Activated naive CD4-positive, alpha-beta T cell treated with anti-CD3 and anti-CD28 coated beads, Interleukin-2, amount 50 U/mL, for 16 hours (primary cell): ENCODE results near the gene CPLX1.
"Not testable (repeated sequence)": the region's sequence is repeated elsewhere in the genome, so short reads cannot be mapped to it uniquely, and the experiment has no call there.

ENCODE experiments used
- DNase-seq: peaks from one replicate; pipeline ENCODE4 v3.0.0-alpha.2; 2020

Gene CPLX1

DNA sequence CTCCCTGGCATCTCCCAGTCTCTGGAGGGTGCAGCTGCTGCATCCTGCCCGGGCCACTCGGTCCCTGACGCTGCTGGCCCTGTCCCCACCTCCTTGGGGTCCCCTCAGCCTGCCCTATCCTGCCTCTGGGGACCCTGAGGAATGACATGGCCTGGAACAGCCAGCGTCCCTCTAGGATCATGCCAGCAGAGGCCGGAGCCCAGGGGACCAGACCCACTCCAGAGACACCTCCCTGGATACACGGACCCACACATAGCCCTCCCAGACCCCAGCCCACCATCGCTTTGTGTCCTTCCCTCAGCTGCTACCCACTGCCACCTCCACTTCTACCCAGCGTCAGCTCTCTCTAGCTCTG is 35.5 kb downstream of the CPLX1 start:
- DNase-seq = no peak

DNA sequence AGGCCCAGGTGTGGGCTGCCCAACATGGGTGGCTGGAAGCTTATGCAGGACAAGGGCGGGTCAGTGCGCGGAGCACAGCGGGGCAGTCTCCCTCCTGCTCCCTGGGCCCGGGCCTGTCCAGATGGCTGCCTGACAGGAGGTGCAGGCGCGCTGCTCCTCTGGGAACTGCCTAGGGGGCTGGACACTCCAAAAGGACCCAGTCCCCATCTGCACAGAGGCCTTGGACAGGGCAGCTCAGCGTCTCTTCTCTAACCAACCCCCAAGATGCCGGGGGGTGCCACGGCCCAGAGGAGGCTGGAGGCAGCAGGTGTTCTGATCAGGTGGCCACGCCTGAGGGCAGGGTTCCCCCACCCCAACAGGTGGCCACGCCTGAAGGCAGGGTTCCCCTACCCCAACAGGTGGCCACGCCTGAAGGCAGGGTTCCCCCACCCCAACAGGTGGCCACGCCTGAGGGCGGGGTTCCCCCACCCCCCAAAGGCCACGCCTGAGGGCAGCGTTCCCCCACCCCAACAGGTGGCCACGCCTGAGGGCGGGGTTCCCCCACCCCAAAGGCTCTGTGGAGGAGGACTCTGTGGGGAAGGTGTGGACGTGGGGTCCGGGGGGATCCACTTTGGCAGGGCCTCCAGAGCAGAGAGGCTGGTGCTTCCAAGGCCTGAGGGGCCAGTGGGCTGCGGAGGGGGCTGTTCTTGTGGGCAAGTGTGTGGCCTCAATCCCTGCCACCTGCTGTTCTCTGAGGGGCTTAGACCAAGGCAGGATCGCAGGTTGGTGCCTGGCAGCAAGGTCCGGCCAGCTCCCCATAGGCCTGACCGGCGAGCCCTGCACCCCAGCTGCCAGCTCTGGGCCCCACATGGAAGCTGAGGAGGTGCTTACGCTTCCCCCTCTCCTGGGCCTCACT is 36.1 kb downstream of the CPLX1 start:
- DNase-seq = no peak

DNA sequence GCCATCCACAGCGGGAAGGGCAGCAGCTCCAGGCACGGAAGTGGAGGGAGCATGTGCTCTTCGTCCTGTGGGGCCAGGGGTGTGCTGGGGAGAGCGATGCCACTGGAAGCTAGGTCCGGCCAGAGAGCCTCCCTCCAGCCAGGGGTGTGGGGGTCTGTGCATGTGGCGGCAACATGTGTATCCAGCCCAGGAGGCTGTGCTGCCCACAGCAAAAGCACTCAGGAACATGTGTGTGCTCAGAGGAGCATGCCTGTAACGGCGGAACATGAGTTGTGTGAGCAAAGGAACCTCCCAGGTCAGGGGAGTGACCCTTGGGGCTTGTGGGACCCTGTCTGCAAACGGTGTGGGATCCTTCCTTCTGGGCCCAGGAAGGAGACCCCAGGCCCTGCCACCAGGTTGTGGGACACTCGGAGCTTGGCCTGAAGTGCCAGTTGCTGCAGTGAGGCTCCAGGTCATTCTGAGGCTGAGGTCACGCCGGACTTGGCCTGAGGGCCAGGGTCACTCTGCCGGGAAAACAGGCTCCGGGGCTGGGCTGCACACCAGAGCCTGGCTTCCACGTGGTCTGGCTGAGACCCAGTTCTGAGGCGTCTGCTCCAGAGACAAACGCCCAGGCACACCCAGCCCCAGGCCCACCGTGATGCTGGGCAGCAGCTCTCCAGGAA is 37.2 kb downstream of the CPLX1 start:
- no peak for DNase-seq

DNA sequence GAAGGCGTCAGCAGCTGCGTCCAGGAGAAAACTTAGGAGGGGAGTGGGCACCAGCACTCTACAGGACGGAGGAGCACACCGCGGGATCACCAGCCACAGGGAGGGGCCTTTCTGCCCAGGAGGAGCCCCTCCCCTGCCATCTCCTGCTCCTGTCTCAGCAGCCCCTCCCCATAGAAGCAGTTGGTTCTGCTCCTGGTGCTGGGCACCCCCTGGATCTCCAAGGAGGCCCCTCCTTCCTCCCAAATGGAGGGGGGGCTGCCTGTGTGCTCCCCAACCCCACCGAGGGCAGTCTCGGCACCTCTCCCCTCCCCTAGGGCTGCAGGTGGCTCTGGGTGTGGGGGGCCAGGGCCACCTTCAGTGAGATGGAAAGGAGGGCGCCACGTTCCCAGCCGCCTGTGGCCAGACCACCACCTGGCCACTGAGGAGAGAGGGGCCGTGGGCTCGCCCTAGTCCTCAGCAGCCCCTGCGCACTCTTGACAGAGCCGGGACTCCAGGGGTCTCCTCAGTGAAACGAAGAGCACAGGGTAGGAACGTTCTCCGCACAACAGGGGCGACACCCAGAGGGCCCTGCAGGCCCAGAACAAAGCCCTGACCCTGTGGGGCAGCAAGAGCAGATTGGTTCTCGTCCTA is 37.8 kb downstream of the CPLX1 start:
- DNase-seq = no peak

GRCh38 chr4:787561-787981 is 38.4 kb downstream of the CPLX1 start:
- DNase-seq = no peak

GRCh38 chr4:786861-787300 is 39.0 kb downstream of the CPLX1 start:
- DNase-seq = no peak

DNA sequence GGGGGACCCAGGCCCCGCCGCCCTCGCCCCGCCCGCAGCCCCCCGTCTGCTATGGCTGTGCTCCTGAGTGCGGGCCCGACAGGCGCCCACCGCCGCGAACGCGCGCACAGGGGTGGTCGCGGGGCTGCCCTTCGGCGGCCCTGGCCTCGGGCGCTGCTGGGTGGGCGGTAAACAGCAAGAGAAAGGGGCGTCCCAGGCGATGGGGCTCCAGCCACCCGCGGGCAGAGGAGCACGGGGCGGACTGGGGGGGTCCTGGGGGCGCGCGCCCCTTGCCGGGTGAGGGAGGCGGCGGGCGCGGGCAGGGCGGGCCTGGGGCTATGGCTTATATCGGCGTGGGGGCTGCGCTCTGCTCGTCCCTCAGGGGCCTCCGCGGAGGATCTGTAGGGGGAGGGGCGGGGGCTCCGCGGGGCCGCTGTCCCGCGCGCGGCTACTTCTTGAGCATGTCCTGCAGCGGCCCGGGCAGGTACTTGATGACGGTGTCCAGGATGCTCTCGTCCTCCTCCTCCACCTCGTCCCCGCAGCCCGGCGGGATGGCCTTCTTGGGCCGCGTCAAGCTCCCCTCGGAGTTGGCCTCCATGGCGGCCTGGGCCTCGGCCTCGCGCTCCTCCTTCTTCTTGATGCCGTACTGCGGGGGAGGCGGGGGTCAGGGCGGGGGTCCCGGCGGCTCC is 39.7 kb downstream of the CPLX1 start:
- DNase-seq = no peak

- no peak for DNase-seq
Observed at GRCh38 chr4:785332-786073, 40.4 kb downstream of the CPLX1 start.

GRCh38 chr4:784401-785331 is 41.3 kb downstream of the CPLX1 start:
- DNase-seq = no peak

DNA sequence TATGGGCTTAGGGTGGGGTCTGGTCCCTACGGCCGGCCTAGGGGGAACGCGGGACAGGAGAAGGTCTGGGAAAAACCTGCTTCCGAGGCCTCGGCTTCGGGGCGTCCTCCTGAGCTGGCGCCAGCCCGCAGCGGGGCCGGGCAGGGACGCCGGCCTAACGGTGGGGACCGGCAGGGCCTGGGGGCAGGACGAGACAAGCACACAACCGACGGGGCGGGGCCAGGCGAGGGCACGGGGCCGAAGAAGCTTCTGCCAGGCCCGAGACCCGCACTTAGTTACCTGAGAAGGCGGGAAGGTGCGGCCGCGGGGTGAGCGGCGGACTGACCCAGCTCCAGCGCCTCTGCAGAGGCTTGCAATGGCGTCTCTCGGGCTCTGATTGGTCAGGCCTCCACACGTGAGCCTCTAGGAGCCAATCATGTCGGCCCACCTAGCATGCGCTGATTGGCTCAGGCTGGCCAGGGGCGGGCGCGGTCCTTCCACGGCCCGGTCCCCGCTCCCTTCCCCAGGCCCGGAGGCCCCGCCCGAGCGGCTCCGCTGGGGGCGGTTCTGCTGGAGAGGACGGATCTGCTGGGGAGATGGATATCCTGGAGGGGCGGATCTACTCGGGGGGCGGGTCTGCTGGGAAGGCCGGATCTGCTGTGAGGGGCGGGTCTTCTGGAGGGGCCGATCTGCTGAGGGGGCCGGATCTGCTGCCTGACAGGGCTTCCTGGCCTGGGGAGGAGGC is 44.3 kb downstream of the CPLX1 start:
- peak; percentile 99 for DNase-seq

- no peak for DNase-seq
Observed at GRCh38 chr4:780716-781492, 45.0 kb downstream of the CPLX1 start.

DNA sequence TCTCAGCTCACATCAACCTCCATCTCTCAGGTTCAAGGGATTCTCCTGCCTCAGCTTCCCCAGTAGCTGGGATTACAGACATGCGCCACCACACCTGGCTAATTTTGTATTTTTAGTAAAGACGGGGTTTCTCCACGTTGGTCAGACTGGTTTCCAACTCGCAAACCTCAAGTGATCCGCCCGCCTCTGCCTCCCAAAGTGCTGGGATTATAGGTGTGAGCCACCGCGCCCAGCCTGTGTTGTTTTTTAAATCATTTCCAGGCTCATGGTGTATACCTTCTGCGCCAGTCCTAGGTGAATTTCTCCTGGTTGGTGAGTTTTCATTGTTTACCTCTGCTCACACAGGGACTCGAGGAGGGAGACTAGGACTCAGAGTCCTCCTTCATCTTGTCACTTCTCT is 45.7 kb downstream of the CPLX1 start:
- not testable (repeated sequence) for DNase-seq

DNA sequence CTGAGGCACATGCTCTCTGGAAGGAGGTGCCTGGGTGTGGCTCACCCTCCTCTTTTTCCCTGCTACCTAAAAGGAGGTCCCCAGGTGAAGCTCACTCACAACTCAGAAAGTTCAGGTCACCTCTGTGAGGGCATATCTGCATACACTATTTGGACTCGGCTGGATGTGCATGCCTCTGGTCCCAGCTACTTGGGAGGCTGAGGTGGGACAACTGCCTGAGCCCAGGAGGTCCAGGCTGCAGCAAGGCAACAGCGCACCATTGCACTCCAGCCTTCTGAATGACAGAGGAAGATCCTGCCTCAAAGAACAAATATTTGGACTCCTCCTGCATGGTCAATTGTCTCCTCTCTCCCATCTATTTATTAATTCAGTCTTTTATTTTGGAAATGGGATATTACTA is 46.4 kb downstream of the CPLX1 start:
- DNase-seq = no peak

DNA sequence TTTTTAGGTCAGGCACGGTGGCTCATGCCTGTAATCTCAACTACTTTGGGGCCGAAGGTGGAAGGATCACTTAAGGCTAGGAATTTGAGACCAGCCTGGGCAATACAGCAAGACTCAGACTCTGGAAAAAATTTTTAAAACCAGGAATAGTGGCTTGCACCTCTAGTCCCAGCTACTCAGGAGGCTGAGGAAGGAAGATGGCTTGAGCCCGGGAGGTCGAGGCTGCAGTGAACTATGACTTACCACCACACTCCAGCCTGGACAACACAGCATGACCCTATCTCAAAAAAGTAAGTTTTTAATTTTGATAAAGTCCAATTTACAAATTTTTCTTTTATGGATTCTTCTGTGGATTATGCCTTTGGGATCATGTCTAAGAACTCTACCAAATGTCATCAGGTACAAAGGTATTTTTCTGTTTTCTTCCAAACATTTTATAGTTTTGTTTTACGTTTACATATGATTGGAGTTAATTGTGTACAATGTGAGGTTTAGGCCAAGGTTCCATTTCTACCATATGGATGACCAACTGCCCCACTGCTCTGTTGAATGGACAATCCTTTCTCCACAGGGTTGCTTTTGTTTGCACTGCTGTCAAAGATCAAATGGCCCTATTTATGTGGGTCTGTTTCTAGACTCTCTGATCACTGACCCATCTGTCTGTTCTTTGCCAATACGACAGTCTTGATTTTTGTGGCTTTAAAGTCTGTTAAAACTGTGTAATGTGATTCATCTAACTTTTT is 48.2 kb downstream of the CPLX1 start:
- no peak for DNase-seq

- DNase-seq = no peak
Observed at GRCh38 chr4:776743-777441, 49.0 kb downstream of the CPLX1 start.

DNA sequence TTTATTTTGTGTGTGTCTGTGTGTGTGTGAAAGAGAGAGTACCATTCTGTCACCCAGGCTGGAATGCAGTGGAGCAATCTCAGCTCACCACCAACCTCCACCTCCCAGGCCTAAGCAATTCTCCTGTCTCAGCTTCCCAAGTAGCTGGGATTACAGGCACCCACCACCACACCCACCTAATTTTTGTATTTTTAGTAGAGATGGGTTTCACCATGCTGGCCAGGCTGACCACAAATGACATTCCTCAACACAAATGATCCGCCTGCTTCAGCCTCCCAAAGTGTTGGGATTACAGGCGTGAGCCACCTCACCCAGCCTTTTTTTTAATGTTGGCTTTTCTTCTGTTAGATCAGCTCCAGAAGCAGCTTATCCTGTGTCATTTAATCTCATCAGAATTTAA is 50.4 kb downstream of the CPLX1 start:
- DNase-seq = not testable (repeated sequence)

DNA sequence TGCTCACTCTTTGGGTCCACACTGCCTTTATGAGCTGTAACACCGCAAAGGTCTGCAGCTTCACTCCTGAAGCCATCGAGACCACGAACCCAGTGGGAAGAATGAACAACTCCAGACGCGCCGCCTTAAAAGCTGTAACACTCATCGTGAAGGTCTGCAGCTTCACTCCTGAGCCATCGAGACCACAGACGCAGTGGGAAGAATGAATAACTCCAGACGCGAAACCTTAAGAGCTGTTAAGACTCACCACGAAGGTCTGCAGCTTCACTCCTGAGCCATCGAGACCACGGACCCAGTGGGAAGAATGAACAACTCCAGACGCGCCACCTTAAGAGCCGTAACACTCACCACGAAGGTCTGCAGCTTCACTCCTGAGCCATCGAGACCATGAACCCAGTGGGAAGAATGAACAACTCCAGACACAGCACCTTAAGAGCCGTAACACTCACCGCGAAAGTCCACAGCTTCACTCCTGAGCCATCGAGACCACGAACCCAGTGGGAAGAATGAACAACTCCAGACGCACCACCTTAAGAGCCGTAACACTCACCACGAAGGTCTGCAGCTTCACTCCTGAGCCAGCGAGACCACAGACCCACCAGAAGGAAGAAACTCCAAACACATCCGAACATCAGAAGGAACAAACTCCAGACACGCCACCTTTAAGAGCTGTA is 51.4 kb downstream of the CPLX1 start:
- DNase-seq = not testable (repeated sequence)

- DNase-seq = no peak
Observed at GRCh38 chr4:773214-773613, 52.7 kb downstream of the CPLX1 start.
